ENCODE data around the gene BAZ1A. TPM values are rescaled to one million over a fixed set of nuclear protein-coding genes. Genes with fewer than 3 reads are reported as not detected.

BAZ1A gene
- total and polyA plus RNA-seq, 2 of the 8 experiments (the other 6 are each of a cell fraction or from before 2014, with no cell fraction given) = 8.0 to 23.1 TPM

- no peak for TF ChIP-seq SIX5 (IDR thresholded peaks at IDR 0.05; ENCODE audit: low read depth, low read length)
- no peak for TF ChIP-seq SP4 (IDR thresholded peaks at IDR 0.05; ENCODE audit: low read length)
Observed at GRCh38 chr14:34794217-34794616, 80.9 kb downstream of the BAZ1A start (continued).
